GM12874 (cell line): ENCODE measurements around the gene GNA14.

Experiments used
- CTCF ChIP-seq: IDR thresholded peaks from 2 replicates; pipeline ENCODE4 v1.5.1; 2011; ENCODE audit warnings: low read depth, mild to moderate bottlenecking, control low read depth, low read length, moderate library complexity; ENCODE audit not compliant: insufficient read depth

Gene GNA14

GRCh38 chr9:77648234-77649108, at the start of gene GNA14:
Gene GNA14, minus strand, starts transcription at chr9:77648322. Its CDS starts 529 bp downstream, at chr9:77647793.
- no peak for TF ChIP-seq CTCF

GRCh38 chr9:77697238-77697984, 49.3 kb upstream of the GNA14 start:
- no peak for TF ChIP-seq CTCF

GRCh38 chr9:77680581-77680980, 32.5 kb upstream of the GNA14 start:
- no peak for TF ChIP-seq CTCF

GRCh38 chr9:77679661-77680368, 31.7 kb upstream of the GNA14 start:
- no peak for TF ChIP-seq CTCF

GRCh38 chr9:77679088-77679487, 31.0 kb upstream of the GNA14 start:
- TF ChIP-seq CTCF = no peak

GRCh38 chr9:77677957-77678535, 29.9 kb upstream of the GNA14 start:
- no peak for TF ChIP-seq CTCF
